Prostate gland (tissue), 2 donors: Measurements from ENCODE around the gene TCAP.

Source experiments
- POLR2AphosphoS5 ChIP-seq: sonication (generic); formaldehyde crosslinking; IDR thresholded peaks from one replicate; pipeline ENCODE4 v1.6.1; 2017; ENCODE audit warnings: antibody characterized with exemption
- TF ChIP-seq, protein P1 (sequence below), 4 experiments: fragments of 200-600 bp in 2 of 4; fragments of 450-650 bp in 2 of 4; sonication (generic) in 2 of 4; IDR thresholded peaks; 1 replicate in 3 of 4; 2 replicates in 1 of 4; pipeline ENCODE4 v1.5.1; 2016 to 2019; ENCODE audit warnings: antibody characterized with exemption in 4 of 4, mild to moderate bottlenecking in 2 of 4, moderate library complexity in 2 of 4

DNA sequence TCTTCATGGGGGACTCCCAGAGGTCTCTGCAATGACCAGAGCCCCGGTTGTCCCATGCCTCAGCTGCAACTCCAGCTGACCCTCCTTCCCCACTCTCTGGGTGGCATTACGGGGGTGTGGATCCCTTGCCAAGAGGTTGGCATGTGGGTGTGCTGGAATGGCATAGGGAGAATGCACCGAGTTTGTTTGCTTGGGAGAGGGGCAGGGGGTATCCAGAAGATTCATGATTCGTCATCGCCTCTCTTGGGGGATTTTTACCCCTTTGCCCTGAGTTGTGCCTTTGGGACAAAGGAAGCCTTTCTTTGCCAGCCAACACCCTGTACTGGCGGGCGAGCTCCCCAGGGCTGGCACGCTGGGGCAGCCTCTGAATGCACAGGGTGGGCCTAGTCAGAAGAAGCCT lies 41.2 kb downstream of the TCAP start:
- no peak for TF ChIP-seq POLR2AphosphoS5
- TF ChIP-seq, protein P1, sequence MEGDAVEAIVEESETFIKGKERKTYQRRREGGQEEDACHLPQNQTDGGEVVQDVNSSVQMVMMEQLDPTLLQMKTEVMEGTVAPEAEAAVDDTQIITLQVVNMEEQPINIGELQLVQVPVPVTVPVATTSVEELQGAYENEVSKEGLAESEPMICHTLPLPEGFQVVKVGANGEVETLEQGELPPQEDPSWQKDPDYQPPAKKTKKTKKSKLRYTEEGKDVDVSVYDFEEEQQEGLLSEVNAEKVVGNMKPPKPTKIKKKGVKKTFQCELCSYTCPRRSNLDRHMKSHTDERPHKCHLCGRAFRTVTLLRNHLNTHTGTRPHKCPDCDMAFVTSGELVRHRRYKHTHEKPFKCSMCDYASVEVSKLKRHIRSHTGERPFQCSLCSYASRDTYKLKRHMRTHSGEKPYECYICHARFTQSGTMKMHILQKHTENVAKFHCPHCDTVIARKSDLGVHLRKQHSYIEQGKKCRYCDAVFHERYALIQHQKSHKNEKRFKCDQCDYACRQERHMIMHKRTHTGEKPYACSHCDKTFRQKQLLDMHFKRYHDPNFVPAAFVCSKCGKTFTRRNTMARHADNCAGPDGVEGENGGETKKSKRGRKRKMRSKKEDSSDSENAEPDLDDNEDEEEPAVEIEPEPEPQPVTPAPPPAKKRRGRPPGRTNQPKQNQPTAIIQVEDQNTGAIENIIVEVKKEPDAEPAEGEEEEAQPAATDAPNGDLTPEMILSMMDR (IDR thresholded peaks at IDR 0.05) = no peak
